Memory B cell (primary cell): ENCODE results near the gene SLC33A1.

Experiments
- ATAC-seq: fragments of 150-1000 bp; cut with Tn5 transposase; 2 replicates; pipeline ENCODE4 v1.10.0; 2021; ENCODE audit warnings: low read depth, mild to moderate bottlenecking, moderate library complexity
- DNase-seq, 2 donors: peaks; one replicate each; pipeline ENCODE4 v3.0.0; 2022; ENCODE audit warnings: low spot score in 2 of 2
- H3K27ac Mint-ChIP-seq: one replicate; pipeline ENCODE4 v1.8.0; 2022; ENCODE audit warnings: mild to moderate bottlenecking, moderate library complexity, mixed read lengths
- H3K27me3 Mint-ChIP-seq: one replicate; pipeline ENCODE4 v1.8.0; 2022; ENCODE audit warnings: mixed read lengths
- H3K36me3 Mint-ChIP-seq: one replicate; pipeline ENCODE4 v1.8.0; 2022; ENCODE audit warnings: mild to moderate bottlenecking, mixed read lengths
- H3K4me1 Mint-ChIP-seq: one replicate; pipeline ENCODE4 v1.8.0; 2022; ENCODE audit warnings: mixed read lengths
- H3K4me3 Mint-ChIP-seq: one replicate; pipeline ENCODE4 v1.8.0; 2022; ENCODE audit warnings: mild to moderate bottlenecking, moderate library complexity, mixed read lengths
- H3K9me3 Mint-ChIP-seq: one replicate; pipeline ENCODE4 v1.8.0; 2022; ENCODE audit warnings: mixed read lengths

The SLC33A1 gene

DNA sequence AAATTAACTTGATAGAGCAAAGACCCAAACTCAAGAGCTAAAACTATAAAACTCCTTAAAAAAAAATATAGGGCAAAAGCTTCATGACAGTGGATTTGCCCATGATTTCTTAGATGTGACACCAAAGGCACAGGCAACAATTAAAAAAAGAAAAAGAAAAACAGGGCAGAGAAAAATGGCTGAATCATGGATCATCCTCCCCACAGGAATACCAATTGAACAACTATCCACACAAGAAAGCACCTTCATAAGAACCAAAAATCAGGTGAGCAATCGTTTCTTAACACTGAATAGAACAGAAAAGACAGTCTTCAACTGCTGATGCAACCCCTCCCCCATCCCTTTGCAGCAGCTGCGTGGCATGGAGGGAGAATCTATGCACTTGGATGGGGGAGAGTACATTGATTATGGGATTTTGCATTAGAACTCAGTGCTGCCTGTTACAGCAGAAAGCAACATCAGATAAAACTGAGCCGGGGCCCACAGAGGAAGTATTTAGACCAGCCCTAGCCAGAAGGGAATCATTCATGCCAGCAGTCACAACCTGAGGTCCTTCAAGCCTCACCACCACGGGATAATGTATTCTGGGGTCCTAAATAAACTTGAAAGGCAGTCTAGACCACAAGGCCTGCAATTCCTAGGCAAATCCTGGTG is 63.8 kb downstream of the SLC33A1 start:
- Mint-ChIP-seq H3K4me1 (peaks cover 3% of the 10 kb centered on the region), H3K27ac (no peak overlapping the region), H3K9me3 (peaks cover 6% of the 10 kb centered on the region), H3K36me3 (peaks cover 40% of the 10 kb centered on the region), H3K4me3 (no peak overlapping the region), H3K27me3 (no peaks in the 10 kb centered on the region)
- no peak for DNase-seq
- ATAC-seq, result no peak

DNA sequence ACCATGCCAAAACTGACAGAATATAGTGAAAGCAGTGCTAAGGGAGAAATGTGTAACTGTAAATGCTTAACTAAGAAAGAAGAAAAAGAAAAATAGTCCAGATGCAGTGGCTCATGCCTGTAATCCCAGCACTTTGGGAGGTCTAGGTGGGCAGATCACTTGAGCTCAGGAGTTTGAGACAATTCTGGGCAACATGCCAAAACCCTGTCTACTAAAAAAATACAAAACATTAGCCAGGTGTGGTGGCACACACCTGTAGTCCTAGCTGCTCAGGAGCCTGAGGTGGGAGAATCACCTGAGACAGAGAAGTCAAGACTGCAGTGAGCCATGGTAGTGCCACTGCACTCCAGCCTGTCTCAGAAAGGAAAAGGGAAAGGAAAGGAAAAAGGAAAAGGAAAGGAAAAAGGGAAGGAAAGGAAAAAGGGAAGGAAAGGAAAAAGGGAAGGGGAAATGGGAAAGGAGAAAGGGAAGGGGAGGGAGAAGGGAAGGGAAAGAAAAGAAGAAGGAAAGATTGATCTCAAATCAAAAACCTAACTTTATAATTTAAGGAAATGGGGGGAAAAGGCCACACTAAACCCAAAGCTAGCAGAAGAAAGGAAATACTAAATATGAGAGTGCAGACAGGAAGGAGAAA is 68.4 kb downstream of the SLC33A1 start:
- ATAC-seq (no peak), DNase-seq (no peak)
- Mint-ChIP-seq H3K4me1 (peaks cover 3% of the 10 kb centered on the region), H3K27ac (no peak overlapping the region), H3K9me3 (peaks cover 3% of the 10 kb centered on the region), H3K4me3 (no peak overlapping the region), H3K27me3 (no peaks in the 10 kb centered on the region), H3K36me3 (peaks cover 20% of the 10 kb centered on the region)

GRCh38 chr3:155782390-155782953 is 71.8 kb downstream of the SLC33A1 start:
- peaks cover 26% of the 10 kb centered on the region for H3K36me3 Mint-ChIP-seq
- no peak overlapping the region for H3K27ac Mint-ChIP-seq
- H3K4me1 Mint-ChIP-seq, result peaks cover 3% of the 10 kb centered on the region
- DNase-seq, result no peak
- no peak overlapping the region for H3K4me3 Mint-ChIP-seq
- H3K9me3 Mint-ChIP-seq, result peaks cover 3% of the 10 kb centered on the region
- no peaks in the 10 kb centered on the region for H3K27me3 Mint-ChIP-seq
- ATAC-seq, result no peak

- peaks cover 3% of the 10 kb centered on the region for H3K9me3 Mint-ChIP-seq
- no peaks in the 10 kb centered on the region for H3K4me1 Mint-ChIP-seq
- no peak overlapping the region for H3K27ac Mint-ChIP-seq
- H3K4me3 Mint-ChIP-seq, result no peak overlapping the region
- DNase-seq, result no peak
- H3K27me3 Mint-ChIP-seq, result no peaks in the 10 kb centered on the region
- H3K36me3 Mint-ChIP-seq, result peaks cover 24% of the 10 kb centered on the region
- no peak for ATAC-seq
Observed at GRCh38 chr3:155780291-155780690, 73.9 kb downstream of the SLC33A1 start.

- Mint-ChIP-seq H3K9me3 (peaks cover 3% of the 10 kb centered on the region), H3K4me1 (no peaks in the 10 kb centered on the region), H3K4me3 (no peak overlapping the region), H3K27ac (no peak overlapping the region), H3K36me3 (peaks cover 31% of the 10 kb centered on the region), H3K27me3 (no peaks in the 10 kb centered on the region)
- ATAC-seq, result no peak
- DNase-seq, result no peak
Observed at GRCh38 chr3:155778462-155778861, 75.8 kb downstream of the SLC33A1 start.

DNA sequence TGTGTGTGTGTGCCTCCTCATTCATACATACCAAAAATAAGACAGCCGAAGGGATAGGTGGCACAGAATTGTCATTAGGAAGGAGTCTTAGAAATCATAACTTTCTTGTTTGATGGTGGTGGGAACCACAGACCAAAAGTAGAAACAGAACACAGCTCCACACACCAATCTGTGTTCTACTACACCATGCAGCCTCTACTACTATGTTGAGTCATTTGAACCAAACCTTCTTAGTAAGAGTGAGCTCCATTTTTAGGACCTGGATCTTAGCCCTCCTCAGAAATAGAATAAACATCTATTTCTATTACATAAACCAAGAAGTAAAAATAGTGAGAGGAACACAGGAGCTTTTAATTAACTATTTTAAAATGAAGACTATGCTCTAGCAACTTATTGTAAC is 81.4 kb downstream of the SLC33A1 start:
- no peaks in the 10 kb centered on the region for H3K4me1 Mint-ChIP-seq
- DNase-seq (no peak), ATAC-seq (no peak)
- H3K9me3 Mint-ChIP-seq, result peaks cover 2% of the 10 kb centered on the region
- no peaks in the 10 kb centered on the region for H3K27me3 Mint-ChIP-seq
- no peak overlapping the region for H3K27ac Mint-ChIP-seq
- no peak overlapping the region for H3K4me3 Mint-ChIP-seq
- H3K36me3 Mint-ChIP-seq, result peaks cover 26% of the 10 kb centered on the region

DNA sequence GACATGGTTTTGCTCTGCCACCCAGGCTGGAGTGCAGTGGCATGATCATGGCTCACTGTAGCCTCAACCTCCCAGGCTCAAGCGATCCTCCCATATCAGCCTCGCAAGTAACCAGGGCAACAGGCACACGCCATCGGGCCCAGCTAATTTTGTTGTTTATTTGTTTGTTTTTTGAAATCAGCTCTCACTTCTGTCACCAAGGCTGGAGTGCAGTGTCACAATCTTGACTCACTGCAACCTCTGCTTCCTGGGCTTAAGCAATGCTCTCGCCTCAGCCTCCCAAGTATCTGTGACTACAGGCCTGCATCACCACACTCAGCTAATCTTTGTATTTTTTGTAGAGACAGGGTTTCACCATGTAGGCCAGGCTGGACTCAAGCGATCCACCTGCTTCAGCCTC is 83.1 kb downstream of the SLC33A1 start:
- Mint-ChIP-seq H3K27ac (no peak overlapping the region), H3K36me3 (peaks cover 24% of the 10 kb centered on the region), H3K9me3 (peaks cover 2% of the 10 kb centered on the region), H3K4me1 (no peaks in the 10 kb centered on the region), H3K27me3 (no peaks in the 10 kb centered on the region), H3K4me3 (no peak overlapping the region)
- ATAC-seq (no peak), DNase-seq (no peak)
